ENCODE measurements around the gene CRIP3.

The CRIP3 gene

GRCh38 chr6:43268782-43269272 is 39.8 kb downstream of the CRIP3 start:
- Histone ChIP-seq H3K9me3 (no peaks in the 10 kb centered on the region), H3K4me1 (ENCODE audit: control insufficient read depth in 1 of 2, insufficient read depth in 1 of 2, low read depth in 1 of 2, low read length in 1 of 2) (peaks cover 0 to 3% of the 10 kb centered on the region in 2 experiments), H3K27ac (no peak overlapping the region), H3K36me3 (no peaks in the 10 kb centered on the region), H3K27me3 (peaks cover 84% of the 10 kb centered on the region), H3K4me3 (ENCODE audit: low read depth in 1 of 2, low read length in 1 of 2) (no peak overlapping the region)
- no peak for TF ChIP-seq CTCF (IDR thresholded peaks at IDR 0.05)

GRCh38 chr6:43268355-43268700 is 40.3 kb downstream of the CRIP3 start:
- Histone ChIP-seq H3K36me3 (no peaks in the 10 kb centered on the region), H3K4me1 (ENCODE audit: control insufficient read depth in 1 of 2, insufficient read depth in 1 of 2, low read depth in 1 of 2, low read length in 1 of 2) (peaks cover 0 to 3% of the 10 kb centered on the region in 2 experiments), H3K27ac (no peak overlapping the region), H3K4me3 (ENCODE audit: low read depth in 1 of 2, low read length in 1 of 2) (no peak overlapping the region), H3K27me3 (peaks cover 79% of the 10 kb centered on the region), H3K9me3 (no peaks in the 10 kb centered on the region)
- no peak for TF ChIP-seq CTCF (IDR thresholded peaks at IDR 0.05)

- Histone ChIP-seq H3K36me3 (no peaks in the 10 kb centered on the region), H3K4me1 (ENCODE audit: control insufficient read depth in 1 of 2, insufficient read depth in 1 of 2, low read depth in 1 of 2, low read length in 1 of 2) (peaks cover 0 to 3% of the 10 kb centered on the region in 2 experiments), H3K27me3 (peaks cover 73% of the 10 kb centered on the region), H3K4me3 (ENCODE audit: low read depth in 1 of 2, low read length in 1 of 2) (no peak overlapping the region), H3K27ac (no peak overlapping the region), H3K9me3 (no peaks in the 10 kb centered on the region)
- TF ChIP-seq CTCF (IDR thresholded peaks at IDR 0.05), result no peak
These were observed 40.8 kb downstream of the CRIP3 start for GRCh38 chr6:43267619-43268354.

GRCh38 chr6:43265564-43265963 is 43.1 kb downstream of the CRIP3 start:
- peaks cover 0 to 3% of the 10 kb centered on the region in 2 experiments for H3K4me1 ChIP-seq (ENCODE audit: control insufficient read depth in 1 of 2, insufficient read depth in 1 of 2, low read depth in 1 of 2, low read length in 1 of 2)
- H3K4me3 ChIP-seq (ENCODE audit: low read depth in 1 of 2, low read length in 1 of 2), result no peak overlapping the region
- TF ChIP-seq CTCF (IDR thresholded peaks at IDR 0.05), result no peak
- H3K27me3 ChIP-seq, result peaks cover 51% of the 10 kb centered on the region
- no peaks in the 10 kb centered on the region for H3K9me3 ChIP-seq
- H3K36me3 ChIP-seq, result no peaks in the 10 kb centered on the region
- H3K27ac ChIP-seq, result no peak overlapping the region

- Histone ChIP-seq H3K27ac (no peak overlapping the region), H3K4me1 (ENCODE audit: control insufficient read depth in 1 of 2, insufficient read depth in 1 of 2, low read depth in 1 of 2, low read length in 1 of 2) (peaks cover 0 to 2% of the 10 kb centered on the region in 2 experiments), H3K4me3 (ENCODE audit: low read depth in 1 of 2, low read length in 1 of 2) (no peak overlapping the region), H3K36me3 (no peaks in the 10 kb centered on the region), H3K9me3 (no peaks in the 10 kb centered on the region), H3K27me3 (peaks cover 42% of the 10 kb centered on the region)
- TF ChIP-seq CTCF (IDR thresholded peaks at IDR 0.05), result no peak
These were observed 44.0 kb downstream of the CRIP3 start for GRCh38 chr6:43264599-43265145.
